ENCODE data around the gene TMEM183A.

- TF ChIP-seq POLR2AphosphoS5 (IDR thresholded peaks at IDR 0.05; ENCODE audit: low read depth) = no peak
- TF ChIP-seq CREB1 (CRISPR knock-in tag; IDR thresholded peaks at IDR 0.05; ENCODE audit: low read depth) = no peak
- no peak for TF ChIP-seq CTCF (conservative IDR thresholded peaks at IDR 0.05; ENCODE audit: low read depth in 2 of 2)
- no peak for TF ChIP-seq ZNF331 (CRISPR knock-in tag; IDR thresholded peaks at IDR 0.05; ENCODE audit: low read depth)
- TF ChIP-seq JUNB (IDR thresholded peaks at IDR 0.05; ENCODE audit: unreplicated experiment) = no peak
- TF ChIP-seq EZH2 (IDR thresholded peaks at IDR 0.05; ENCODE audit: low read depth, unreplicated experiment) = no peak
- TF ChIP-seq EZH2phosphoT487 (IDR thresholded peaks at IDR 0.05; ENCODE audit: unreplicated experiment) = no peak
- TF ChIP-seq REST (IDR thresholded peaks at IDR 0.05; ENCODE audit: unreplicated experiment) = no peak
- TF ChIP-seq STAT1 (IDR thresholded peaks at IDR 0.05; ENCODE audit: unreplicated experiment) = no peak
- TF ChIP-seq ETS1 (IDR thresholded peaks at IDR 0.05) = no peak
- no peak for TF ChIP-seq ZNF462 (CRISPR knock-in tag; IDR thresholded peaks at IDR 0.05)
- TF ChIP-seq NANOG (IDR thresholded peaks at IDR 0.05; ENCODE audit: borderline replicate concordance) = no peak
- no peak for TF ChIP-seq ZNF114 (CRISPR knock-in tag; IDR thresholded peaks at IDR 0.05)
These were observed 62.0 kb downstream of the TMEM183A start for GRCh38 chr1:203069030-203069747.
